GM11168 (cell line): ENCODE results near the gene VPS37D.
"Not testable (repeated sequence)": the region's sequence is repeated elsewhere in the genome, so short reads cannot be mapped to it uniquely, and the experiment has no call there.

Experiments
- in situ Hi-C: fragments of 300-500 bp; cut with MboI; formaldehyde crosslinking; loops from one replicate; pipeline ENCODE4 v1.12.0; 2022; ENCODE audit warnings: low sequenced_read_pairs; ENCODE audit not compliant: unreplicated experiment

VPS37D gene

DNA sequence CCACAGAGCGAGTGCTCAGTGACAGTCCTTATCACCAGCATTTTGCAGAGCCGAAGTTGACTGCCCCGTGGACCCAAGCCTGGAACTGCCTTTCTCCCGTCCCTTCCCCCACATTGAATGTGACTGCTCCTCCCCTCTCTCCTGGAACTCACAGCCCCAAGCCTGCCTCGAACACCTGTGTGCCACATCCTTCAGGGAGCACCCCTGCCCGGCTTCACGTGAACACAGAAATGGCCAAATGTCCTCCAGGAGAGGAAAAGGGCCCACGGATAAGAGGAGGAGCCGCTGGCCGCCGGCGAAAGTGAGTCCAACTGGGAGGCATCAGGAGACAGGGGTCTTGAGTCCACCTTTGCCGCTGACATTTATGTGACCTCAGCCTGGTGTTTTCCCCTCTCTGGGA, 35.6 kb downstream of the VPS37D start:
- in situ Hi-C loops = no loop called here

DNA sequence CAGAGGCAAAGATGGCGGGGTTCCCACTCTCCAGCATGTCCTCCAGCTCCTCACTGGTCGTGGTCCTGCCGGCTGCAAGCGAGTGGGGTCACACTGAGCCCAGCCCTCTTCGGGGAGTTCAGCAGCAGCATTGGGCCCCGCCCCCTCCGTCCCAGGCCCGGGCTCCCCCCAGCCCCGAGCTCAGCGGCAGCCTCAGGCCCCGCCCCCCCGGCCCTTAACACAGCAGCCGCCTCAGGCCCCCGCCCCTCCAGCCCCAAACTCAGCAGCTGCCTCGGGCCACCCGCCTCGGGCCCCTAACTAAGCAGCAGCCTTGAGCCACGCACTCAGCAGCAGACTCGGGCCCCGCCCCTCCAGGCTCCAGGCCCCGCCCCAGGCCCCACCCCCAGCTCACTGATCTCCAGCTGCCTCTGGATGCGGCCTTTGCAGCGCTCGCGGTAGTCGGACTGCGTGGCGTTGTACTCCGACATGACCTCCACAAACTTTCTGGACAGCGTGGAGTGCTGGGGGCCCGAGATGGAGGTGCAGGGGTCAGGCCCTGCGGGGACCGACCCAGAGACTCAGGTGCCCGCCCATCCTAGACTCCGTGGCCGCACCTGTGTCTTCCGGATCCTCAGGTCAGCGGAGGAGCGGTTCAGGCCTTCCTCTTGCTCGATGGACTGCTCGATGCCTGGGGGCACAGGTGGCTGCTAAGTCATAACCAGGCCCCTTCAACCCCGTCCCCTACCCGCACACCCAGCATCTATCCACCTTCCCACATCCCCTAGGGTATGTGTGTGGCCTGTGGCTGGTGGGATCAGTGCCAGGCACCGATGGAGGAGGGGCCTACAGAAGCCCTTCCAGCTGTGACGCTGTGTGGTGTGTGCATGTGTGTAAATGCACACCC, 36.4 kb downstream of the VPS37D start:
- in situ Hi-C loops = no loop called here

DNA sequence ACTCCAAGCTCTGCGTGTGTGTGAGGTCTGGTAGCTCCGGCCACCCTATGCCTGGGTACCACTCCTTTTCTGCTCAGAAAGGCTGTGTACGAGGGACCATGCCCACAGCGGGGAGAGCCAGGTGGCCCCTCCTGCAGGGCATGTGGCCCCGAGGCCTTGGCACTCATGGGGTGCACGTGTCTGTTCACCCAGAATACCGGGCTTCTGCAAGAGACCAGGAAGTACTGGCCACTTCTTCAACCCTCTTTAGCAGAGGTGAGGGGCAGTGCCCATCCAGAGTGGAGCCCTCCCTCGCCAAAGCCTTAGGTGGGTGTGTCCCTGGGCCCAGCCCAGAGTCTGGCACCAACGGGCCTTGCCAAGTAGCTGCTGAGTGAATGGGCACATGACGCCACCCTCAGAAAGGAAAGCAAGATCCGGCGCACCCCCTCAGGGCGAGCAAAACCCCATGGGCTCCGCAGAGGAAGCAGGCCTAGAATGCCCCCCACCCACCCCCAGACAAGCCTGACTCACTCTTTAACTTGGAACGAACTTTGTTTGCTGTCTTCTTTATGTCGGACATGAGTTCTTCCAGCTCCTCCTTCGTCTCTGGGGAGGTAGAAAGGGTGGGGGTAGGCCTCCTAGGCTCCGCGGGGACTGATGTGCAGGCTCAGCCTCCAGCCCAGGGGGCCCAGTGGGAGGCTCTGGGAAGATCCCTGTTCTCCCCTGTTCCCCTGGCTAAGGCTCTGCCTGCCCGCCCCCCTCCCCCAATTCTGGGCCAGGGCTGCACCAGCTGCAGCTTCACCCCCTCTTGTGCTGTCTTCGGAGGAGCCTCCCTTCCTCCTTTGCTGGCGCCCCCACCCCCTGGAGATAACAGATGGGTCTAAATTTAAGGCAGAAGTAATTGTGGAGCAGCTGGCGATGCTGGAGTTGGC, 37.3 kb downstream of the VPS37D start:
- in situ Hi-C loops = no loop called here

DNA sequence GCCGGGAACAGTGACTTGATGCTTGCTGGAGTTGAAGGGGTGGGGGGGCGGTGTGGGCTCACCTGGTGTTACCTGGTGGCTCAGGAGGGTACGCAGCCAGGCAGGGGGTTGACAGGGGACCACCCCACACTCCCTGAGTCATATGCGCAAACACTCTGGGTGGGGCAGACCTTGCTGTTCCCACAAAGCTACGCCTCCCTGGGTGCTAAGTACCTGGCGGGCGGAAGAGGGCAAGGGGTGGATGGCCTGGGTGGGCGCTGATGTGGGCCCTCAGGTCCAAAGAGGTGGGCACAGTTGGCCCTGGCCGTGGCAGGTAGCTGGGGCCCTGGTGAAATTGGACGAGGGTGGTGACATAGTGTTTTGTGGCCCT, 37.9 kb downstream of the VPS37D start:
- in situ Hi-C loops = no loop called here

DNA sequence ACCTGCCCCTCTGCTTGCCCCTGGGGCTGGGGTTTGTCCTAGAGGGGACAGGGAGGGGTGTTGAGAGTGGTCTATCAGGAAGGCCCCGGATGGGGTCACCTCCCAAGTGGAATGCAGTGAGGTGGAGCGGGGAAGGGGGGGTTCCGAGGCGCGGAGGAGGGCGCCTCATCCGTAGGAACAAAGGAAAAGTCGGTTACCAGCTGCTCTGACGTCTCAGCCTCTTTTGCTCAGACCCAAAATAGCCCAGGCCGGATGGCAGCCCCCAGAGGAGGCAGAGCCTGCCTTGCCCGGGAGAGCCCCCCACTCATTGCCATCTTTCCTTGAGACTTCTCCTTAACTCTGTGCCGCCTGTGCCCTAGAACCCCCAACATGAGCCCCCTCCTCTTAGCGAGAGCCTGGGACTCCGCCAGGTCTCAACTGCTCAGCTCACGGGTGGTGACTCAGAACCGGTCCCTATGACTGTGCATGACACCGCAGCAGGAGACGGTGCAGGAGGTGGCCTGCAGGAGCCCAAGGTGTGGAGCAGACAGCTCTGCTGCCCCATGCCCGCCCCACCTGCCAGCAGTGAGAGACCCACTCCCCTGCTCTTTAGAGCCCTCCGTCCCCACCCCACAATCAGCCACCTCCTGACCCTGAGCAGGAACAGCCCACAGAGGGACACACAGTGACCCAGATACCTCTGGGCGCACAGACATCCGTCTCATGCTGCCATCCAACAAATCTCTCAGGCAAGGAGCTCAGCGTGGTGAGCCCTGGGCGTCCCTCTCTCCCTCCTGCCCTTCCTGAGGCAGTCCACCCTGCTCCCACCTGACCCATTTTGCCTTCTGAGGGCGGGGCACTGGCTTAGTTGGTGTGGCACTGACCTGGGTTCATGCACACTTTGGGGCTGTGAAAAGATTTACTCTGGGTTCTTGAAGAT, 38.8 kb downstream of the VPS37D start:
- in situ Hi-C loops = no loop called here

DNA sequence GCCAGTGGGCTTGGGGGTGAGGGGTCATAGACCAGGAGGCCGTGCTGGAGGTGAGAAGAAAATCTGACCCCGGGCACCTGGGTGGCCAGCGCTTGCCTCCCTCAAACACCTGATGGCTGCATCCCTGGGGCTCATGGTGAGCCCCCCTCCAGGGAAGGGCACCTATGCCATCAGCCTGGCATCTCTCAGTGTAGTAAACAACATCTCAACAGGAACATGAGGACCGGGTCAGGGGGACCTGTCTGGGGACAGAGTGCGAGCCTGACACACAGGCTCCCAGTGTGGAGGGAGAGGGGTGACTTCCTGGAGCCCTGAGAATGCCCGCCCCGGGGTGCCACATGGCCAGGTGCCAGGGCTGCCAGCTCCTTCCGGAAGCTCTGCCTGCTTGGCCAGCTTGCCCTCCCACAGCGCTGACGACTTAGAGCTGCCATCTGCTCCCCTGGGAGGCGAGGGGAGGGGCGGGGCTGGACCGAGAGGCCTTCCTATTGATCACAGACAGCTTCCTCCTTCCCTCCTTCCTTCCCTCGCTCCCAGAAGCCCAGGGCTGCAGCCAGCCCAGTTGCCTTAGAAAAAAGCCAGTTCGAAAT, 39.5 kb downstream of the VPS37D start:
- in situ Hi-C loops = no loop called here

DNA sequence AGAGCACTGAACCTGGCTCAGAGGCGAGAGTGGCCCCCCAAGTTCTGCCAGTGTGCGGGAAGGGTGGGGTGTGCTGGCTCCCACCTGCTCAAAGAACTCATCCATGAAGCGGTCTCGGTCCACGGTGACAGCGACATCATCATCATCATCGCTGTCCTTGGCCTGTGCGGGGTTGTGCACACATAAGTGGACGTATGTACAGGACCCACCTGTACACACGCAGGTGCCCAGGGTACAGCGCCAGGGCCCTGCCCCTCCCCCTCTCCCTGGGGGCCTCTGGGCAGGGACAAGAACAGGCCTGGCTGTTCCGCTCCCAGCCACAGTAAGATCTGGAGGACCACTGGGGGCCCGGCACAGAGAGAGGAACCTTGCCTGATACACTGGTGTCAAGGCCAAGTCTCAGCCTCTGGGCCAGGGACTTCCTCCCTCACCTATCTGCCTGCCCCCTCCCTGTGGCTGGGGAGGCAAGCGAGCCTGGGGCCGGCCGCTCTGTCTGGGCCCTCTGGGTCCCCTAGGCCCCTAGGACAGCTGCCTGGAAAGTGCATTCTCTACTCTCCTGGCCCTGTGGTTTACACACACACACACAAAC, 41.4 kb downstream of the VPS37D start:
- in situ Hi-C loops = no loop called here

DNA sequence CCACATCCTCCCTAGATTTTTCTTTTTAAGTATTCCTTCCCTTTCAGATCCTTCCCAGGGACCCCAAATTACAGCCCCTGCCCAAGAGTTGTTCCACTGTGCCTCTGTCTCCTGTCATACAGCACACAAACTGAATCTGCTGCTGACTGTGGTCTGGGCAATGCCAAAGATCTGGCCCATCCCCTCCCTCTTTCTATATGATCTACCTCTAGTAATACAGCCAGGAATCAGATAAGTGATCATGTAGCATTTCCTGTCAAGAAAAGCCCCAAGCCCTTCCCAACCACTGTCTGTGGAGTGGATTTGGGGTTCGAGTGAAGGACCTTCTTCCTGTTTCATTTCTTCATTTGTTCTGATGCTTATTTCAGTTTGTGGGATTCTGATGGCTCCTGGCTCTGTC, 45.1 kb downstream of the VPS37D start:
- in situ Hi-C loops = no loop called here

DNA sequence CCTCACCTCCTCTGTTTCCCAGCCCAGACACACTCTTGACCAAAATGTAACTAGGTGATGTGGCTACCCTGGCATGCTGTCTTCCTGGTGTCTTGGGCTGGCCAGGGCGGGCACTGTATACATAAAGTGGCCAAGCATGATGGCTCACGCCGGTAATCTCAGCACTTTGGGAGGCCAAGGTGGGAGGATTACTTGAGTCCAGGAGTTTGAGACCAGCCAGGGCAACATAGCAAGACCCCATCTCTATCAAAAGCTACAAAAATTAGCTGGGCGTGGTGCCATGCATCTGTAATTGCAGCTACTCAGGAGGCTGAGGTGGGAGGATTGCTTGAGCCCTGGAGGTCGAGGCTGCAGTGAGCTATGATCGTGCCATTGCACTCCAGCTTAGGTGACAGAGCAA, 45.7 kb downstream of the VPS37D start:
- in situ Hi-C loops = not testable (repeated sequence)

DNA sequence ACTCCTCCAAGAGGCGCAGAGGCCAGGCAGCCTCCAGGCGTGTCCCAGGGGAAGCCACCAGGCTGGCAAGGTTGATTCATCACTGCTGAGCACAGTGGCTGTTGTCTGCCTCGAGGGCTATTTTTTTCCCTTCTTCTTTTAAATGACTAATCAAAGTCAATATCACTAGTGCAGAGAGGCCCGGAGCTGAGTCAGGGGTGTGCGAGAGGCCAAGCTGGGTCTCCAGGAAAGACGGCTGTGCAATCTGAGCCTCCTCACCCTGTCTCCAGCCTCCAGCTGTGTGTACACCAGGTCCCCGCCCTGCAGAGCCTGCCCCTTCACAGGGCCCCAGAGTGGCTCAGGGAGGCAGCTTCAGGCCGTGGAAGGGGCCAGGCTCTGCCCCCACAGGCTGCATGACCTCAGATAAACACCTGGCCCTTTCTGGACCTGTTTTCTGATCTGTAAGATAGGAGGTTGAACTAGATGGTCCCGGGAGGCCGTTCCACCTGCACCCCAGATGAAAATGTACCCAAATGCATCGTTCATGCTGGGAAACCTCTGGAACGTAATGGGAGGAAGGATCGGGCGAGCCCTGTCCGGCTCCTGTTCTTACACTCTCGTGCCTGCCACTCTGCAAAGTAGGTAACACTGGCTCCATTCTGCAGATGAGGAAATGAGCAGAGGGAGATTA, 48.2 kb downstream of the VPS37D start:
- in situ Hi-C loops = no loop called here

DNA sequence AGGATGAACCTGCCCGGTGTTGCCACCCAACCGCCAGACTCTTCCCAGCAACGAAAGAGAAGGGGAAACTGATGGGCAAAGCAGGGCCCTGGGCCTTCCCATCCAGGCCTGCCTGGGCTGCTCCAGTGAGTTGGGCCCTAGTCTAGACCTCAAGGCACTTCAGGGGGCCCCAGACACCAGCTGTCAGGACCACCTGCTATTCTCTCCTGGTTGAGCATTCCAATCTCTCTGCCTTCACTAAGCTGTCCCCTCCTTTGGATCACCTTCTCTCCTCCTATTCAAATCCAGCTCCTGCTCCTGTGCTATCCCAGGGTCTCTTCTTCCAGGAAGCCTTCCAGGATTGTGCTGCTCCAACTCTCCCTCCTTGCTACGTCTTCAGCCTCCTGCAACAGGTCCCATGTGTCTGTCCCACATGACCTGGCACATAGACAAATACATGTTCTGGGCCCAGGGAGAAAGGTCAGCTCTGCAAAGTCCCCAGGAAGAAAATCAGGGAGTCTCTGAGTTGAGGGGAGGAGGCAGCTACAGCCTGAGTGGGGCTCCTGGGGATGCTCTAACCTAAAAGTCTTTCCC, 48.8 kb downstream of the VPS37D start:
- in situ Hi-C loops = no loop called here

DNA sequence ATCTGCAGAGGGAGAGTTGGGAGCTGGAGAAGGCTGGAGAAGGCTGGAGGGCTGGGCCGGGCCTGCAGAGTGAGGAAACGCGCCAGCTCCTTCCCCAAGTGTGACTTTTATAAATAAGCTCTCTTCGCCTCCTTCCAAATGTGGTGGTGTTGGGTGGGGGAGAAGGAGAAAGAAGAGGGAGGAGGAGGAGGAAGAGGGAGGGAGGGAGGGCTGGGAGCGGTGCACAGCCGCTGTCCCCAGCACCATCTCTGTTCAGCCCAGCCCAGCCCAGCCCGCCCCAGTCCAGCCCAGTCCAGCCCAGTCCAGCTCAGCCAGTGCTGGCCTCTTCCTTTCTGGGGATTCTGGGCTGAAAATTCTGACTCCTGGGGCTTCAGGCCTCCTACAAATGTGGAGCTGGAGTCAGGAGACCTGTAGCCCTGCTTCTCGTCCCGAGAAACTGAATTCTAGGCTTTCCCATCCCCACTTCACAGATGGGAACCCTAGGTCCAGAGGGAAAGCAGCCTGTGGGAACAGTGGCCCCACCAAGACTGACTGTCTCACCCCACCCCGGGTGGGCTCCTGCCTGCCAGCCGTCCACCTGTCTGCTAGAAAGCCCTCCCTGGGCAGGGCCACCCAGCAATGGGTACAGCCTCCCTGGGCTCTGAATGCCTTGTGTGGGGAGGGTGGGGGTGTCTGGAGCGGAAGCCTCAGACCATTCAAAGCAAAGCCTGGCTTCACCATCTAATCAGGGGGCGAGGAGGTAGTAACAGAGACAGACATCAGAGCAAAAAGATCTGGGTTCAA, 49.6 kb downstream of the VPS37D start:
- in situ Hi-C loops = no loop called here

DNA sequence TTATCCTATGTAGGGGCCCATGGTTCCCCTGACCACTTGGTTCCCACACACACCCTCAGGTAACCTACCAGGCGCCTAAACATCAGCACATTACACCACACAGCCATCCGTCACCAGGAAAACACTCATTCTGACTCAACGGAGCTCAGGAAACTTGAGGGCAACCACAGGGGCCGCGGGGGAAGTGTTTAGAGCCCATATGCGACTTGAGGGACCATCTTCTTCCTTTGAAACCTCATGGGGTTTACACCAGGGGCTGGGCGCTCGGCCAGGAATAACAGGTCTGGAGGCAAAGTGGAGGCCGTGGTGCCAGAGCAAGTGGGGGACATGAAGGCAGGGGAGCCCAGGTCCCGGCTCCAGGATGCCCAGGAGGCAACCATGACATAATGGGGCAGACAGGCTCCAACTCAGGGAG, 50.4 kb downstream of the VPS37D start:
- in situ Hi-C loops = no loop called here

DNA sequence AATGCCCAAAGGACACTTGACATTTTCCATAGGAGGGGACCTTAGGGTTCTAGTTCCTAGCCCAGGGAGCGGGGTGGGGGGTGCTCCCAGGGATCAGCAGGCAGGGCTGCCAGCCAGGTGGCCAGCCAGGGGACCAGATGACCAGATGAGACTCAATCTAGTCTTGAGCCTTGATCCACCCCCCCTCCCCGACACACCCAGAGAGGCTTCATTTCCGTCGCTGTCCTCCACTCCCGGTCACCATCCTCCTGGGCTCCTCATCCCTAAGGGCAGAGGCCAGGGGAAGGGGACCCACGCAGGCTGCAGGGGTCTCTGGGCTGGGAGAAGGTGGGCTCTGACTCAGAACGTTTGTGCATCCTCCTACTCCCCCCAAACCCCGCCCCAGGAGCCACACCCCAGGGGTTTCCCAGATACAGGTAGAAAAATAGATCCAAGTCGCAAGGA, 50.8 kb downstream of the VPS37D start:
- in situ Hi-C loops = no loop called here

DNA sequence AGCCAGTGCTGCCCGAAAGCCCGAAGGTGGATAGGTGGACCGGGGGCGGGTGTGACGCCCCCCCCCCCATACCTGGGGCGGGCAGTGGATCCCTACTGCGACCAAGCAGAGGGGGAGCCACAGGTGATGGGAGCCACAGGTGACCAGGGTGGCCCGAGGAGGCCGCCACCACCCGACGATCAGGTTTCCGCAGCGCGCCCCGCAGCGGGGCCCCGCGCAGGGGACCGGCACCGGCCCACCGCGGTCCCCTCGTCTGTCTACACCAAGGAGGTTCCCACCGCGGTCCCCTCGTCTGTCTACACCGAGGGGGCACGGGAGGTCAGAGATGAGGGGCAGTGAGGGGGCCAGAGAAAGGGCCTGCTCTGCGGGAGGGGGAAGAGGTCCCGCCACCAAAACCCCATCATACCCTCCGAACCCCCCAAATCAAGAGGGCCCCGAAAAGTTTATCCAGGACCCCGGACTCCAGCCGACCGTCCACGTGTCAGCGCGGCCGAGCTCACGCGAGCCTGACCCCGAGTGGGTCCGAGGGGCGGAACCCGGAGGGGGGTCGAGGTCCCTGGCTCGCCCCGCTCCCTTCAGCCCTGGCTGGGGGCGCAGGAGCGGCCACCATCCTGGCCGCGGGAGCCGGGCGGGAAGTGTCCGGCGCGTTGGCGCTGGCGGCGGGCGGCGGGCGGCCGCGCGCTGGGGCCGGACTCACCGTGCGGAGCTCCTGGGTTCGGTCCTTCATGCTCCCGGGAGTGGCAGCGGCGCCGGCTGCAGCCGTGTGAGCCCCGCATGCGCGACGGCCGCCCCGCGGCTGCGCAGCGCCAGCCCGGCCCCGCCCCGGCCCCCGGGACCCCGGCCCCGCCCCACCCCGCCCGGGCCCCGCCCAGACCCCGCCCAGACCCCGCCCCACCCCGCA, 51.5 kb downstream of the VPS37D start, which contains the start of gene STX1A:
TSS of gene STX1A (minus strand) at position 765 of the 901 bp plus-strand sequence. CDS start at position 727, 38 bp downstream.
- in situ Hi-C loops = no loop called here

DNA sequence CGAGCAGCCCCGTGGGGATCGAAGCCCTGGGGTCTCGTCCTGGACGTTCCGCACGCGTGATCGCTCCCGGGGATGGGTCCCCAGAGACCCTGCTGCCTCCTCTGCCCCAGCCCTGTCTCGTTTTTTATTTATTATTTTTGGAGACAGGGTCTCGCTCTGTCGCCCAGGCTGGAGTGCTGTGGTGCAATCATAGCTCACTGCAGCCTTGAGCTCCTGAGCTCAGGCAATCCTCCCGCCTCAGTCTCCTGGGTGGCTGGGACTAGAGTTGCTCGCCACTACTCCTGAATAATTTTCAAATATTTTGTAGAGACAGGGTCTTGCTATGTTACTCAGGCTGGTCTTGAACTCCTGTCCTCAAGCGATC, 52.2 kb downstream of the VPS37D start:
- in situ Hi-C loops = no loop called here

DNA sequence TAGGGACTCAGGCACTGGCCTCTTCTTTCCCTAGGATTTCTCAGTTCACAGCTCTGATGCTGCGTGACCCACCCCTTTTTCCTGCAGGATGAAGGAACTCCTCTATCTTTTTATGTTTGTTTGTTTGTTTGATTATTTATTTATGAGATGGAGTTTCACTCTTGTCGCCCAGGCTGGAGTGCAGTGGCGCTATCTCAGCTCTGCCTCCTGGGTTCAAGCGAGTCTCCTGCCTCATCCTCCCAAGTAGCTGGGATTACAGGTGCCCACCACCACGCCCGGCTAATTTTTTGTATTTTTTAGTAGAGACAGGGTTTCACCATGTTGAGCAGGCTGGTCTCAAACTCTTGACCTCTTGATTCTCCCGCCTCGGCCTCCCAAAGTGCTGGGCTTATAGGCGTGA, 52.8 kb downstream of the VPS37D start:
- in situ Hi-C loops = not testable (repeated sequence)
